Measurements from ENCODE around the gene WDR70.
"Not testable (repeated sequence)": the region's sequence is repeated elsewhere in the genome, so short reads cannot be mapped to it uniquely, and the experiment has no call there.

Gene WDR70

DNA sequence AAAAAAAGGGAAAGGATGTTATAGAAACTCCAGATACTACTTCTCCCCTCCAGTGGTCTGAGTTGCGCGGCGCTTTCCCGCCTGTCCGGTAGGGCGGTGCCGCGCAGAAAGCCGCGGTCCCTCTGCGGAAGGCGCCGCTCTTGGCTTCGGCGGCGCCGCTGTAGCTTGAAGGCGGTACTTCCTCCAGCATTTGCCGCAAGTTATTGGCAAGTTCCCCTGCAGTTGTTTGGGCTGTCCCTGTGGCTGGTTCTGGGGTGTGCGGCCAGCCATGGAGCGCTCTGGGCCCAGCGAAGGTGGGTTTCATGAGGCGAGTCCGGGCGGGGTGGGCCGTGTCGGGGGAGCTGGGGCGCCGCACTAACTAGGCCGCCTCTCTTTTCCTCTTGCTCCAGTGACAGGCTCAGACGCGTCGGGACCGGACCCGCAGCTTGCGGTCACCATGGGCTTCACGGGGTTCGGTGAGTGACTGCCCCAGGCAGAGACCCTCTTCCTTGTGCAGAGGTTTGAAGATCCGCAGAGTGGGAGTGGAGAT, at the start of gene WDR70:
Gene WDR70 (plus strand): TSS at position 219 of the 529 bp plus-strand sequence. CDS start 50 bp downstream, at position 269.
- peak; percentile 46 to 67 for DNase-seq (ENCODE audit: extremely low read depth in 1 of 2, low read depth in 1 of 2)

DNA sequence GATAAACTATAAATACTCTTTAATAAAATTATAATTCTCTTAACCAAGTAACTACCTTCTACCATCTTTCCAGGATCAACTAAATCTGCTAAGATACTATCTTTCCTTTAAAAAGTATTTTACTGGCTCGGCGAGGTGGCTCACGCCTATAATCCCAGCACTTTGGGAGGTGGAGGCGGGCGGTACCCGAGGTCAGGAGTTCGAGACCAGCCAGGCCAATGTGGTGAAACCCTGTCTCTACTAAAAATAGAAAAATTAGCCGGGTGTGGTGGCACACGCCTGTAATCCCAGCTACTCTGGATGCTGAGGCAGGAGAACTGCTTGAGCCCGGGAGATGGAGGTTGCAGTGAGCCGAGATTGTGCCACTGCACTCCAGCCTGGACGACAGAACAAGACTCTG, 44.4 kb upstream of the WDR70 start:
- DNase-seq (ENCODE audit: extremely low read depth in 1 of 2, low read depth in 1 of 2), result not testable (repeated sequence)

DNA sequence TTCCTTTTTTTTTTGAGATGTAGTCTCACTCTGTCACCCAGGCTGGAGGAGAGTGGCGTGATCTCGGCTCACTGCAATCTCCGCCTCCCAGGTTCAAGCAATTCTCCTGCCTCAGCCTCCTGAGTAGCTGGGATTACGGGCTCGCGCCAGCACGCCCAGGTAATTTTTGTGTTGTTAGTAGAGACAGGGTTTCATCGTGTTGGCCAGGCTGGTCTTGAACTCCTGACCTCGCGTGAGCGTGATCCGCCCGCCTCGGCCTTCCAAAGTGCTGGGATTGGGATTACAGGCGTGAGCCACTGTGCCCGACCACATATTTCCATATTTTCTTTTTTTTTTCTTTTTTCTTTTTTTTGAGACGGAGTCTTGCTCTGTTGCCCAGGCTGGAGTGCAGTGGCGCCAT, 36.4 kb upstream of the WDR70 start:
- DNase-seq (ENCODE audit: extremely low read depth in 1 of 2, low read depth in 1 of 2), result not testable (repeated sequence)

DNA sequence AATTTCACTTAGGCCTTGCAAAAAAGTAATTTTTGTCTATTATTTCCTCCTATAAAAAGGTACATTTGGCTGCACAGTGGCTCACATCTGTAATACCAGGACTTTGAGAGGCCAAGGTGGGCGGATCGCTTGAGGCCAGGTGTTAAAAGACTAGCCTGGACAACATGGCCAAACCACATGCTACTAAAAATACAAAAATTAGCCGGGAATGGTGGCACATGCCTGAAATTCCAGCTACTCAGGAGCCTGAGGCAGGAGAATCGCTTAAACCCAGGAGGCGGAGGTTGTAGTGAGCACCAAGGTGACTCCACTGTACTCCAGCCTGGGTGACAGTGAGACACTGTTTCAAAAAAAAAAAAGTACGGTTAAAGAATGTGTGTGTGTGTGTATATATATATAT, 24.0 kb upstream of the WDR70 start:
- no peak for DNase-seq (ENCODE audit: extremely low read depth in 1 of 2, low read depth in 1 of 2)

DNA sequence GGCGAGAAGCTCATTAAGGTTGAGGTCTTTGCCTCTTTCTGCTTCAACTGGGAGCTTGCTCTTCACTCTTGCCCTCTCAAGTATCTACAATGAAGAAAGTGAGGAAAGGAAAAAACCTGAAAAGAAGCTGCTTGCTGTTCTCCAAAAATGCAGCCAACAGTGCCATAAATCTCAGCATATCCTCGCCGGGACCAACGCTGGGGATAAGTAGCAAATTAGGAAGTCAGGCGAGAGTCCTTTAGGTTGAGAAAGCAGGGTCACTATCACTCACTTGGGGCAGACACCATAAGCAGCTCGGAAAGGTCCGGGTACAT, 8.6 kb upstream of the WDR70 start:
- DNase-seq (ENCODE audit: extremely low read depth in 1 of 2, low read depth in 1 of 2), result no peak

DNA sequence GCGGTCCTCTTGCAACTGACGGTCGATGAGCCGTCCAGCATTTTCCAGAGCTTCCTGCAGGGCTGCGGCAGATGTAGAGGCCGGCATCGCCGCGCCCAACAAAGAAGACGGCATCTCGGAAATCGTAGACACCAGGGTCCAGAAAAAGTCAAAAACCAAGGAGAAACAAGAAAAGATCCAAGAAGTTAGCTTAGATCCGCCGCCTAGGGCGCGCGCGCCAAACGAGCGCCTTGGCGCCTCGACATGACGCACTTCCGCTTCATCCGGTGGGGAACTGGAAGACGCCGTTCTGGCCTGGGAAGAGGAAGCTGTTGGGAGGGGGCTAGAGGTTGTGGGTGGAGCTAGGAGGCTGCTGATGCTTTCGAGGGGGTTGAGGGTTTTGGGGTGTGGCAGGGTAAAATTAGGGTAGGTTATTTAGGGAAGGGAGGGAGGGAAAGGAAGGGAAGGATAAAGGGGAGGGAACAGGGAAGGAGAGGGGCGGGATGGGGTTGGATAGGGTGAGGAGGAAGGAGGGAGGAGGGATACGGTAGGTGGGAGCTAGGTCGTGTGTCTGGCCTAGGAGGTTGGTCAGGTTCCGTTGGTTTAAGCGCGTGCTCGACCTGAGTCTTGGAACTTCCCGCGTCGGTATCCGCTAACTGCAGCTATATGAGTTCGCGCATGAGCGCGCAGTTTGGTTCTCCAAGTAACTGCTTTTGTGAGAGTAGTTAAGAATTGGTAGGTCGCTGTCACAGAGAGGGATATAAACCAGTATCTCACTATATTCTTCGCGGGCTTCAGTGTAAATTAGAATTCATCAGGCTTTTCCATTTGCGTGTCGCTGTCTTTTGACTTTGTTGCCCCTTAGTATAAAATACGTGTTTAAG, 8.0 kb upstream of the WDR70 start, which contains the start of gene NUP155:
Gene NUP155 (minus strand): TSS at position 243 of the 863 bp plus-strand sequence. CDS start 129 bp downstream, at position 114.
- peak; percentile 71 to 83 for DNase-seq (ENCODE audit: extremely low read depth in 1 of 2, low read depth in 1 of 2)

DNA sequence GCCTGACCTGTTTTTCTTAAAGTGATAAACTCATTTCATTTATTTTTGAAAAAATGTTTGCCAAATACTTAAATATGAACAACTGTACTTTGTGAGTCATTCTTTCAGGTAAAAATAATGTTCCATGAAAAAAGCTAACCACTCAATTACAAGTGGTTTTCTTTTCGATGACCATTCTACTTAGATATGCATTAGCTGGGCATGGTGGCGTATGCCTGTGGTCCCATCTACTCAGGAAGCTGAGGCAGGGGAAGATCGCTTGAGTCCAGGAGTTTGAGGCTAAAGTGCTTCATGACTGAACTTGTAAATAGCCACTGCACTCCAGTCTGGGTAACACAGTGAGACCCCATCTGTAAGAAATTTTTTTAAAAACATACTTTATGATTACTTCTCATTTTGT, 4.0 kb upstream of the WDR70 start:
- DNase-seq (ENCODE audit: extremely low read depth in 1 of 2, low read depth in 1 of 2), result no peak

DNA sequence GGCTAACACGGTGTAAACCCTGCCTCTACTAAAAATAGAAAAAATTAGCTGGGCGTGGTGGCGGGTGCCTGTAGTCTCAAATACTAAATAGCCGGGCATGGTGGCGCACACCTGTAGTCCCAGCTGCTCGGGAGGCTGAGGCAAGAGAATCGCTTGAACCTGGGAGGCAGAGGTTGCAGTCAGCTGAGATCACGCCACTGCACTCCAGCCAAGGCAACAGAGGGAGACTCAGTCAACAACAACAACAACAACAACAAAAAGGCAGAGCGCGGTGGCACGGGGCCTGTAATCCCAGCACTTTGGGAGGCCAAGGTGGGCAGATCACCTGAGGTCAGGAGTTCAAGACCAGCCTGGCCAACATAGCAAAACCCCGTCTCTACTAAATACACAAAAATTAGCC, 1.1 kb upstream of the WDR70 start:
- not testable (repeated sequence) for DNase-seq (ENCODE audit: extremely low read depth in 1 of 2, low read depth in 1 of 2)

DNA sequence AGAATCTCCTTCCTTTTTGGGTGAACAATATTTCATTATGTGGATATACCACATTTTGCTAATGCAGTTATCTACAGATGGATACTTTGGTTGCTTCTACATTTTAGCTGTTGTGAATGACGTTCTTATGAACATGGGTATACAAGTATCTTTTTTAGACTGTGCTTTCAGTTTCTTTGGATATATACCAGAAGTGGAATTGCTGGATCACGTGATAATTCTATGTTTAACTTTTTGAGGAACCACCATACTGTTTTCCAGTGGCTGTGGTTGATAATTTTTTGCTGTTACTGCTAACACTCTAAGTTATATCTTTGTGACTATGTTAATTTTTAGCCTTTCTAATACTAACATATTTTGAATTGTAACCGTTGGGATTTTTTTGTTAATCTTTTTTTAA, 12.5 kb downstream of the WDR70 start:
- no peak for DNase-seq (ENCODE audit: extremely low read depth in 1 of 2, low read depth in 1 of 2)

DNA sequence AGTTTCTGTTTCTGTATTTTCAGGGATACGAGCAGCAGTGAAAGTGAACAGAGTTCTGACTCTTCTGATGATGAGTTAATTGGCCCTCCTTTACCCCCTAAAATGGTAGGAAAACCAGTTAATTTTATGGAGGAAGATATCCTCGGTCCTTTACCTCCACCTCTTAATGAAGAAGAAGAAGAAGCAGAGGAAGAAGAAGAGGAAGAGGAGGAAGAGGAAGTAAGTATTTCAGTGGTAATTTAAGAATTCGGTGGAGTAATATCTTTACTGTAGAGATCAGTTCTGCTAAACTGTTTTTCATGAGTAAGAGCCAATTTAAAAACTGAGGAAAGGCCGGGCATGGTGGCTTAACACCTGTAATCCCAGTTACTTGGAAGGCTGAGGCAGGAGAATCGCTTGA, 17.2 kb downstream of the WDR70 start:
- DNase-seq (ENCODE audit: extremely low read depth in 1 of 2, low read depth in 1 of 2), result no peak

DNA sequence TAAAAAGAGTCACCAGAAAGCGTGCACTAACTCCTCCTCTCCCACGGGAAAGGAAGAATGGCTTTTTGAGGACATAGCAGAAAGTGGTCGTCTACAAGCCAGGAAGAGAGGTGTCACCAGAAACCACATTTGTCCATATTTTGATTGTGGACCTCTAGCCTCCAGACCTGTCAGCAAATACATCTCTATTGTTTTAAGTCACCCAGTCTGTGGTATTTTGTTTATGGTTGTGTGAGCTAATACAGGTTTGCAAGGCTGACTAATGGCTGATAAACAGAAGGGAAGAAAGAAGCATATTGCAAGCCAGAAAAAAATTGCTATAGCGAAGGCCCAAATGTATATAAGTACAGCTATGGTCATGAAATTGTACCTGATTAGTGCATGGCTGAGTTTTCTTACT, 21.4 kb downstream of the WDR70 start:
- no peak for DNase-seq (ENCODE audit: extremely low read depth in 1 of 2, low read depth in 1 of 2)

DNA sequence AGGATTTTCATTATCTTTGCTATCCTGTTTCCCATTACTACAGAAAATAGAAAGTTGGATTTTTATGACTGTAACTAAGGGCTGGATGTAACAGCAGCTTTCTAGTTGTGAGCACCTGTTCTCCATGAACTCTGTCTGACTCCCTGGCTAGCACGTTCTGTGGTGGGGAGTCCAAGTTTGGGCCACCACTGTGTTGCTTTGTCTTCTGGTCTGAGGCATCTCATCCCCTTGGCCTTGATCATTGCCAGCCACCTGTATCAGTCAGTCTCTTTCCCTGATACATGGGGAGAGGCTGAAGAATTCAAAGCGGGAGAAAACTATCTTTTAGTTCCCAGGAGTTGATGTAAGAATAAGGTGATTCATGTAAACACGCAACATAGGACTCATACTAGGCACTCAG, 33.4 kb downstream of the WDR70 start:
- DNase-seq (ENCODE audit: extremely low read depth in 1 of 2, low read depth in 1 of 2), result no peak

DNA sequence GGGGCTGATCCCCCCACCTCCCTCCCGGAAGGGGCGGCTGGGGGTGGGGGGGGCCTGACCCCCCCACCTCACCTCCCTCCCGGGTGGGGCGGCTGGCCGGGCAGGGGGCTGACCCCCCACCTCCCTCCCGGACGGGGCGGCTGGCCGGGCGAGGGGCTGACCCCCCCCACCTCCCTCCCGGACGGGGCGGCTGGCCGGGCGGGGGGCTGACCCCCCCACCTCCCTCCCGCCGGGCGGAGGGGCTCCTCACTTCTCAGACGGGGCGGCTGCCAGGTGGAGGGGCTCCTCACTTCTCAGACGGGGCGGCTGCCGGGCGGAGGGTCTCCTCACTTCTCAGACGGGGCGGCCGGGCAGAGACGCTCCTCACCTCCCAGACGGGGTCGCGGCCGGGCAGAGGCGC, 36.3 kb downstream of the WDR70 start:
- DNase-seq (ENCODE audit: extremely low read depth in 1 of 2, low read depth in 1 of 2), result not testable (repeated sequence)

DNA sequence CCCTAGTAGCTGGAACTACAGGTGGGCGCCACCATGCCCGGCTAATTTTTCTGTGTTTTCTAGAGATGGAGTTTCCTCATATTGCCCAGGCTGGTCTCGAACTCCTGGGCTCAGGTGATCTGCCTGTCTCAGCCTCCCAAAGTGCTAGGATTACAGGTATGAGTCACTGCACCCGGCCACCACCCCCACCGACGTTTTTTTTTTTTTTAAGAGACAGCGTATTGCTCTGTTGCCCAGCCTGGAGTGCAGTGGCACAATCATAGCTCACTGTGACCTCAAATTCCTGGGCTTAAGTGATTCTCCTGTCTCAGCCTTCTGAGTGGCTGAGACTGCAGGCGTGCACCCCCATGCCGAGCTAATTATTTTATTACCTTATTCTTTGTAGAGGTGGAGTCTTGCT, 38.2 kb downstream of the WDR70 start:
- no peak for DNase-seq (ENCODE audit: extremely low read depth in 1 of 2, low read depth in 1 of 2)

DNA sequence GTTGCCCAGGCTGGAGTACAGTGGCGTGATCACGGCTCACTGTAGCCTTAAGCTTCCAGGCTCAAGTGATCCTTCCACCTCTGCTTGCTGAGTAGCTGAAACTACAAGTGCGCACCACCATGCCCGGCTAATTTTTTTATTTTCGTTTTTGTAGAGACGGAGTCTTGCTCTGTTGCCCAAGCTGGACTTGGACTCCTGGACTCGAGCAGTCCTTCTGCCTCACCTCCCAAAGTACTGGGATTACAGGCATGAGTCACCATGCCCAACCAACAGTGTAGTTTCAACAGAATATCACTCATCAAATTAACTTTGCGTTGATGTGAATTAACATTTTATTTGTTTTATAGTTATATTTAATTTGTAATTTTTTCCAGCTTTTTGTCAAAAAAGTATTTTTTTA, 45.3 kb downstream of the WDR70 start:
- DNase-seq (ENCODE audit: extremely low read depth in 1 of 2, low read depth in 1 of 2), result no peak

DNA sequence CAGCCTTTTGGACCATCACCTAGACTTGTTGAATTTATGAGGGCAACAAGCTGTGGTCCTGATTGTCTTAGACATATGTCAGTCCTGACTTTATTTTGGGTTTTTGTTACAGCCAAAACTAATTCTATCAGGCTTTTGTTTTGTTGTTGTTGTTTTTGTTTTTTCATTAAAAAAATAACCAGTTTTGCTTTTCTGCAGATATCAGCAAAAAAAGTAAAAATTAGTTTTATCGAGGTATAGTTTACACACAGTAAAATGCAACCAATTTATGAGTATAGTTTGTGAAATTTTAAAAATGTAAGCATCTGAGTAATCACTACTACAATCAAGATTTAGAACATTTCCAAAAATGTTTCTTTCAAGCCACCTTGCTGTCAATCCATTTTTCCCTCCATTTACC, 48.9 kb downstream of the WDR70 start:
- no peak for DNase-seq (ENCODE audit: extremely low read depth in 1 of 2, low read depth in 1 of 2)

DNA sequence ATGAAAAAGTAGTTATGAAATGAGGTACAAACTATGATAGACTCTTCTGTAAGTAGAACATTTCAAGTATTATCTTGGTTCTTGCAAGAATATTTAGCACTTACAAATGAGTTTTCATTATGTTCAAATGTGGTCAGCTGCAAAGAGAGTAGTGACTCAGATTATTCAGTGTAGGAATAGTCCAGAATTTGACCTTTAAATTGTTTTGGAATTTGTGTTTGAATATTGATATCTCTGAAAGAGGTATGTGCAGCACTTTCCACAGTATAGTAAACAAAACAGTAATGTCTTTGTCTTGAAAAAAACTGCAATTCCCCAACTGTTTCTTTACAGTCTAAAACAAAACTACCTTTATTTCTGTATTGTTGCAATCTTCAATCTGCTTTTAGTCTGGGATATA, 56.1 kb downstream of the WDR70 start:
- DNase-seq (ENCODE audit: extremely low read depth in 1 of 2, low read depth in 1 of 2), result no peak

DNA sequence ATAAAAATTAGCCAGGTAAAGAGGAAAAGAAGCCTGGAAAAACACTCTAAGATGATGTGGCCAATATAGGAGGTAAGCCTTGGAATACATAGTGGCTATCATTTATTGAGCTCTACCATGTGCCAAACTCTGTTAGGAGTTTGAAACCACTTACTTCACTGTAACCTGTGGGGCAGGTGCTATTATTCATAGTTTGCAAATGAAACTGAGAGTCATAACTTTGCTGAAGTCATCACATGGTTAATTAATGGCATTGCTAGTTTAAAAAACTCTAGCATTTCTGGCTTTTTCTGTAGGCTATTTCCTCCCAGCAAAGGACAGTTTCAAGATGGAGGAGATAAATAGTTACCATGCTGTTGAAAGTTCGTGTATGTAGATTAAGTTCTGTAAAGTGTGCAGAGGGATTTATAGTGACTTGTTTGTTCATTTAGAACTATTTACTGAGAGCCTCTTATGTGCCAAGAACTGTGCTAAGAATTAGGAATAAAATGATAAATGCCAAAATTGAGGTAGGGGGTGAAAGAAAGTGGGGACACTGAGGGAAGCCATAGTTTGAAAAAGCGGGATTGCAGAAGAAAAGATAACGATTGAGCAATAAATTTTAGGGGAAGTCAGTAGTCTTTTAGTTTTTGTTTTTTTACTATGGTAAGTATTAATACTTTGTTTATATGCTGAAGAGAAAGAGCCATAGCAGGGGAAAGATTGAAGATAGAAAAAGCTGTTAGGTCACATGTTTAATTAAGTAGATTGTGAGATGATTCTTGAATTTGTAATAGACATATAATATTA, 57.2 kb downstream of the WDR70 start:
- DNase-seq (ENCODE audit: extremely low read depth in 1 of 2, low read depth in 1 of 2), result no peak

DNA sequence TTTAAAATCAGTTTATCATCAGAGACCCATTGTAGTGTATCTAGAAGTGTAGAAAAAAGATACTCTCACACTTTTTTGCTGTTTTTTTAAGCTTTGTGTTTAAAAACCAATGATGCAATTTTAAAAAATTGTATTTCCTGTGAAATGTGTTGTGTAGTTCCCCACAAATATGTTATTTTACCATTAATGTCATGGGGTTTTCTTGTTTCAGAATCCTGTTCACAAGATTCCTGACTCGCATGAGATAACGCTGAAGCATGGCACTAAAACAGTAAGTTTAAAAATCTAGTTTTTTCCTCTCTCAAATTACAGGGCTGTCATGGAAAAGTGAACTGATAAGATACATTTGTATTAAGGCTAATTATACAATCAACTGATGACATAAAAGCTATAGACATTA, 58.6 kb downstream of the WDR70 start:
- no peak for DNase-seq (ENCODE audit: extremely low read depth in 1 of 2, low read depth in 1 of 2)

DNA sequence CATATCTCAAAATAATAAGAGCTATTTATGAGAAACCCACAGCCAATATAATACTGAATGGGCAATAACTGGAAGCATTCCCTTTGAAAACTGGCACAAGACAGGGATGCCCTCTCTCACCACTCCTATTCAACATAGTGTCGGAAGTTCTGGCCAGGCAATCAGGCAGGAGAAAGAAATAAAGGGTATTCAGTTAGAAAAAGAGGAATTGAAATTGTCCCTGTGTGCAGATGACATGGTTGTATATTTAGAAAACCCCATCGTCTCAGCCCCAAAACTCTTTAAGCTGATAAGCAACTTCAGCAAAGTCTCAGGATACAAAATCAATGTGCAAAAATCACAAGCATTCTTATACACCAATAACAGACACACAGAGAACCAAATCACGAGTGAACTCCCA, 66.7 kb downstream of the WDR70 start:
- DNase-seq (ENCODE audit: extremely low read depth in 1 of 2, low read depth in 1 of 2), result not testable (repeated sequence)

DNA sequence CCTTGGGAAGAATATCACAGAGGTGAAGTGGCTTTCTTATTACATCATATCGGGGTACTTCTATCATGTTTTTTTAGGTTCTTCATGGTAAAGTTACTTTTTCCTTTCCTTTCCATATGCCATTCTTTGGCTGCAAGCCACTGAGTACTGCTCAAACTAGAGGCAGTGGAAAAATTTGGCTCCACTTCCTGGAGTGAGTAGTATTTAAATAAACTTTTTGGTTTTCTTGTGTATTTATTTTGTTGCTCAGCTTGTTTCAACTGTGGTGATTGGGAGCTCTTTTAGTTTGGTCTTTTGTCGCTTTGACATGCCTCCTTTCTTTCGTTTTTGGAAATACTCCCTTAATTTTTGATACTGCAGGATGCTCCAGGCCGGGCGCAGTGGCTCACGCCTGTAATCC, 69.8 kb downstream of the WDR70 start:
- DNase-seq (ENCODE audit: extremely low read depth in 1 of 2, low read depth in 1 of 2), result no peak

DNA sequence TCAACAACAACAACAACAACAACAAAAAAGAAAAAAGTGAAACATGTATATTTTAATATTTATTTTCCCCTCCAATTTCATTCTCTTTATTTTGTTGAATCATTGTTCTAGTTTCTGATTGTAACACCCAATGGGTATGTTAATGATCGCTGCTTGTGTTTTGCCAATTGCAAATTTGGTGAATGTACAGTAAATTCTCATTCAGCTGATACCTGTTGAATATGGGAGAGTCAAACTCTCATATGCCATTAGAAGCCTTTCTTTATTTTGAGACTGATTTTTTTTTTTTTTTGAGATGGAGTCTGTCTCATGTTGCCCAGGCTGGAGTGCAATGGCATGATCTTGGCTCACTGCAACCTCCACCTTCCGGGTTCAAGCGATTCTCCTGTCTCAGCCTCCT, 72.9 kb downstream of the WDR70 start:
- not testable (repeated sequence) for DNase-seq (ENCODE audit: extremely low read depth in 1 of 2, low read depth in 1 of 2)

Data from activated CD8-positive, alpha-beta memory T cell treated with anti-CD3 and anti-CD28 coated beads for 1 hour (primary cell).